ENCODE measurements around the gene ANO7.

GRCh38 chr2:241142593-241142992 is 45.9 kb upstream of the ANO7 start:
- no peak for TF ChIP-seq CTCF (IDR thresholded peaks at IDR 0.05; ENCODE audit: poor library complexity, severe bottlenecking)
- no peak for TF ChIP-seq EZH2 (IDR thresholded peaks at IDR 0.05; ENCODE audit: borderline replicate concordance, insufficient read depth, low read length, poor library complexity, severe bottlenecking)
- no peak for TF ChIP-seq POLR2AphosphoS5 (IDR thresholded peaks at IDR 0.05)
- no peak for TF ChIP-seq TAF1 (IDR thresholded peaks at IDR 0.05; ENCODE audit: low read depth)
- no peak for TF ChIP-seq REST (IDR thresholded peaks at IDR 0.05; ENCODE audit: borderline replicate concordance)
- TF ChIP-seq RAD21 (conservative IDR thresholded peaks at IDR 0.05): no peak
- TF ChIP-seq EP300 (conservative IDR thresholded peaks at IDR 0.05; ENCODE audit: poor library complexity, severe bottlenecking): no peak
- TF ChIP-seq SMC3 (conservative IDR thresholded peaks at IDR 0.05; ENCODE audit: poor library complexity): no peak

Measured in neural cell (in vitro differentiated cells).